Osteoblast (primary cell): ENCODE measurements around the gene ERVV-1. TPM values are rescaled to one million over a fixed set of nuclear protein-coding genes. Genes with fewer than 3 reads are reported as not detected.

Source experiments
- DNase-seq: peaks from one replicate; pipeline ENCODE4 v3.0.0; 2011; ENCODE audit warnings: low spot score, mixed read lengths; ENCODE audit not compliant: insufficient read length; ENCODE audit errors: missing footprints
- H2AFZ ChIP-seq: 2 replicates; pipeline ENCODE4 v1.6.0; 2011; ENCODE audit warnings: mild to moderate bottlenecking, low read length
- H3K27ac ChIP-seq: 2 replicates; pipeline ENCODE4 v1.5.1; 2011; ENCODE audit warnings: mild to moderate bottlenecking, low read depth, low read length, moderate library complexity
- H3K27me3 ChIP-seq: 2 replicates; pipeline ENCODE4 v1.6.0; 2012; ENCODE audit warnings: mild to moderate bottlenecking, control low read depth, inconsistent platforms, low read length, moderate library complexity; ENCODE audit not compliant: insufficient read depth
- H3K36me3 ChIP-seq: 2 replicates; pipeline ENCODE4 v1.5.1; 2011; ENCODE audit warnings: mild to moderate bottlenecking, low read length, control low read depth, moderate library complexity; ENCODE audit not compliant: insufficient read depth
- H3K4me1 ChIP-seq: 2 replicates; pipeline ENCODE4 v1.5.1; 2011; ENCODE audit warnings: mild to moderate bottlenecking, low read length, control low read depth, moderate library complexity; ENCODE audit not compliant: insufficient read depth
- H3K4me2 ChIP-seq: 2 replicates; pipeline ENCODE4 v1.6.0; 2011; ENCODE audit warnings: mild to moderate bottlenecking, low read length; ENCODE audit not compliant: insufficient read depth
- H3K4me3 ChIP-seq: fragments of 200-600 bp; sonication (generic); 3 replicates; pipeline ENCODE4 v1.5.1; 2012; ENCODE audit warnings: mild to moderate bottlenecking, low read length, inconsistent platforms; ENCODE audit not compliant: insufficient read depth
- H3K79me2 ChIP-seq: 2 replicates; pipeline ENCODE4 v1.6.0; 2012; ENCODE audit warnings: mild to moderate bottlenecking, low read length, control low read depth, inconsistent platforms; ENCODE audit not compliant: insufficient read depth
- H3K9me3 ChIP-seq: 2 replicates; pipeline ENCODE4 v1.5.1; 2011; ENCODE audit warnings: low read depth, low read length, control low read depth
- H4K20me1 ChIP-seq: 2 replicates; pipeline ENCODE4 v1.6.0; 2012; ENCODE audit warnings: mild to moderate bottlenecking, low read length, control low read depth; ENCODE audit not compliant: insufficient read depth
- total RNA-seq: library from RNA; depleted of rRNA; stranded (reverse); fragments of >200 nt; gene quantifications from 2 replicates; pipeline ENCODE4 v1.2.3, GENCODE V29; 2012
- TF ChIP-seq, protein P1 (sequence below): IDR thresholded peaks from 2 replicates; pipeline ENCODE4 v1.5.1; 2011; ENCODE audit warnings: mild to moderate bottlenecking, low read depth, low read length, moderate library complexity; ENCODE audit errors: extremely low read depth

Gene ERVV-1
- total RNA-seq, 1 donor = not detected

DNA sequence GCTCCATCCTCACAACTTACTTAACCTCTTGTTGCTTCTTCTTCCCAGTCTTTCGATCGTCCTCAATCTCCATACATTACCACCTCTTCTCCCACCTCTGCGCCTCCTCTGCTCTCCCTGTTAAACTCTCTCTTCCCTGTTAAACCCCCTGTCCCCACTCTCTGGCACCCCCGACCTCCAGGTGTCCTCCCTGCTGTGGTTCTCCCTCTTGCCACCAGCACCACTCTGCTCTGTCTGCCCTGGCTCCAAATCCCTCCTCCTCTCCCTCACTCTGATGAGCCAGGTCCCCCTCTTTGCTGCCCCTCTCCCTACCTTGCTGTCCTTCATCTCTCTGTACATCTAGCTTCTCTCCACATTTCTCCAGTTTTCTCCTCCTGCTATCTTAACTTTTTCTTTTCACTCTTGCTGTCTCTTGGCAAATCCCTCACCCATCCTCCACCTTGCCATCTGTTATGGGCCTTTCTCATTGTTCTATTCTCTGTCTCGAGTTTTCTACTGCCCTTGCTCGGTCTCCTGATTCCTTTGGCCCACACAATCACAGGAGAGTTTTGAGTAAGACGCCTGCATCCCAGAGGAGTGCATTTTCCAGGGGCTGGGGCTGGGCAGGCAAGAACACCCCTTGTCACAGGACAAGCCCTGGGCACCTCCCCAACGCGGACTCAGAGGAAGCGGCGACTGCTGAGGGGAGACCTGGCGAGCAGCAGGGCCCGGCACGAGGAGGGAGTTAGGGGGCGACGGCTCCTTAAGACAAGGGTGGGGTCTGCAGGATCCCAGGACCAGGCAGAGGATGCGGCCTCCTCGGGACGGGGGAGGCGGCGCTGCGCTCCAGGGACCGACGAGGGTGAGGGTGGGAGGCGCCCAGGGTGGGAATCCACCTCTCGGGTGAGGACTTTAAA is 21.4 kb upstream of the ERVV-1 start:
- Histone ChIP-seq H3K27me3 (no peaks in the 10 kb centered on the region), H3K27ac (no peak overlapping the region), H3K79me2 (no peaks in the 10 kb centered on the region), H3K4me3 (peak overlapping the region; percentile 72), H3K9me3 (no peaks in the 10 kb centered on the region), H2AFZ (peak overlapping the region; percentile 47), H4K20me1 (no peaks in the 10 kb centered on the region), H3K4me1 (peaks cover 15% of the 10 kb centered on the region), H3K36me3 (no peaks in the 10 kb centered on the region), H3K4me2 (peak overlapping the region; percentile 85)
- no peak for DNase-seq
- TF ChIP-seq, protein P1, sequence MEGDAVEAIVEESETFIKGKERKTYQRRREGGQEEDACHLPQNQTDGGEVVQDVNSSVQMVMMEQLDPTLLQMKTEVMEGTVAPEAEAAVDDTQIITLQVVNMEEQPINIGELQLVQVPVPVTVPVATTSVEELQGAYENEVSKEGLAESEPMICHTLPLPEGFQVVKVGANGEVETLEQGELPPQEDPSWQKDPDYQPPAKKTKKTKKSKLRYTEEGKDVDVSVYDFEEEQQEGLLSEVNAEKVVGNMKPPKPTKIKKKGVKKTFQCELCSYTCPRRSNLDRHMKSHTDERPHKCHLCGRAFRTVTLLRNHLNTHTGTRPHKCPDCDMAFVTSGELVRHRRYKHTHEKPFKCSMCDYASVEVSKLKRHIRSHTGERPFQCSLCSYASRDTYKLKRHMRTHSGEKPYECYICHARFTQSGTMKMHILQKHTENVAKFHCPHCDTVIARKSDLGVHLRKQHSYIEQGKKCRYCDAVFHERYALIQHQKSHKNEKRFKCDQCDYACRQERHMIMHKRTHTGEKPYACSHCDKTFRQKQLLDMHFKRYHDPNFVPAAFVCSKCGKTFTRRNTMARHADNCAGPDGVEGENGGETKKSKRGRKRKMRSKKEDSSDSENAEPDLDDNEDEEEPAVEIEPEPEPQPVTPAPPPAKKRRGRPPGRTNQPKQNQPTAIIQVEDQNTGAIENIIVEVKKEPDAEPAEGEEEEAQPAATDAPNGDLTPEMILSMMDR = no peak

GRCh38 chr19:52993342-52994178 is 20.2 kb upstream of the ERVV-1 start:
- Histone ChIP-seq H3K4me3 (peak overlapping the region; percentile 72), H3K4me1 (peaks cover 15% of the 10 kb centered on the region), H3K79me2 (no peaks in the 10 kb centered on the region), H3K27ac (peak overlapping the region; percentile 24), H4K20me1 (no peaks in the 10 kb centered on the region), H2AFZ (peak overlapping the region; percentile 89), H3K9me3 (no peaks in the 10 kb centered on the region), H3K27me3 (no peaks in the 10 kb centered on the region), H3K36me3 (no peaks in the 10 kb centered on the region), H3K4me2 (peak overlapping the region; percentile 85)
- TF ChIP-seq, protein P1 = no peak
- DNase-seq = peak; percentile 90

- H2AFZ ChIP-seq = no peak overlapping the region
- H3K9me3 ChIP-seq = no peaks in the 10 kb centered on the region
- no peak overlapping the region for H3K27ac ChIP-seq
- TF ChIP-seq, protein P1 = no peak
- H3K27me3 ChIP-seq = no peaks in the 10 kb centered on the region
- H3K4me3 ChIP-seq = no peak overlapping the region
- H3K36me3 ChIP-seq = no peaks in the 10 kb centered on the region
- no peak overlapping the region for H3K4me2 ChIP-seq
- H4K20me1 ChIP-seq = no peaks in the 10 kb centered on the region
- H3K79me2 ChIP-seq = no peaks in the 10 kb centered on the region
- peaks cover 15% of the 10 kb centered on the region for H3K4me1 ChIP-seq
- no peak for DNase-seq
Observed at GRCh38 chr19:52995711-52996110, 18.0 kb upstream of the ERVV-1 start.

GRCh38 chr19:52997975-52998374 is 15.7 kb upstream of the ERVV-1 start:
- no peak overlapping the region for H3K4me3 ChIP-seq
- H4K20me1 ChIP-seq = no peaks in the 10 kb centered on the region
- no peaks in the 10 kb centered on the region for H3K79me2 ChIP-seq
- H3K4me1 ChIP-seq = no peaks in the 10 kb centered on the region
- TF ChIP-seq, protein P1 = no peak
- H3K27me3 ChIP-seq = no peaks in the 10 kb centered on the region
- no peak overlapping the region for H3K27ac ChIP-seq
- no peak overlapping the region for H3K4me2 ChIP-seq
- H3K9me3 ChIP-seq = no peaks in the 10 kb centered on the region
- no peak overlapping the region for H2AFZ ChIP-seq
- no peaks in the 10 kb centered on the region for H3K36me3 ChIP-seq
- no peak for DNase-seq
